ENCODE results near the gene B4GAT1. TPM values are rescaled to one million over a fixed set of nuclear protein-coding genes. Genes with fewer than 3 reads are reported as not detected.

The B4GAT1 gene
- total and polyA plus RNA-seq, 2 experiments from 2014 or later, result 40.8 to 41.5 TPM

DNA sequence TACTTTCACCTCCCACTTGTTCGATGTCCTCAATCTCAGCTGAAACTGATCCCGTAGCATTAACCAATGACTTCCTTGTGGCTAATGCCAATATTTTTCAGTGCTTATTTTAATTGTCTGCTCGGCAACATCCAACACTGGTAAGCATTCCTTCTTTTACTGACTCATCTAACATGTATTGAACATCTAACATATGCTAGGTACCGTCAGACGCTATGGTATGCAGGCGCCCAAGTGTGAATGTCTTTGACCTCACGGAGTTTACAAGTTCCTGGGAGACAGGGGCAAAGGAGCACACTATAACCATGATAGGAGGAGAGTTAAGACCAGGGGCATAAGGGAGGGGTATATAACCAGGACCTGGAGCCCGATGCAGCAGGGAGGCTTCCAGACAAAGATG is 4.3 kb downstream of the B4GAT1 start:
- no peaks in the 10 kb centered on the region for H4K20me1 ChIP-seq (ENCODE audit: insufficient read depth, poor library complexity, severe bottlenecking)
- no peak for DNase-seq (ENCODE audit: low spot score)
- no peaks in the 10 kb centered on the region for H3K9me3 ChIP-seq (ENCODE audit: low read depth)
- TF ChIP-seq EZH2phosphoT487 (IDR thresholded peaks at IDR 0.05; ENCODE audit: low read depth, severe bottlenecking, unreplicated experiment) (no peak), EZH2 (IDR thresholded peaks at IDR 0.05; ENCODE audit: borderline replicate concordance) (no peak)
- TF ChIP-seq, protein P1, sequence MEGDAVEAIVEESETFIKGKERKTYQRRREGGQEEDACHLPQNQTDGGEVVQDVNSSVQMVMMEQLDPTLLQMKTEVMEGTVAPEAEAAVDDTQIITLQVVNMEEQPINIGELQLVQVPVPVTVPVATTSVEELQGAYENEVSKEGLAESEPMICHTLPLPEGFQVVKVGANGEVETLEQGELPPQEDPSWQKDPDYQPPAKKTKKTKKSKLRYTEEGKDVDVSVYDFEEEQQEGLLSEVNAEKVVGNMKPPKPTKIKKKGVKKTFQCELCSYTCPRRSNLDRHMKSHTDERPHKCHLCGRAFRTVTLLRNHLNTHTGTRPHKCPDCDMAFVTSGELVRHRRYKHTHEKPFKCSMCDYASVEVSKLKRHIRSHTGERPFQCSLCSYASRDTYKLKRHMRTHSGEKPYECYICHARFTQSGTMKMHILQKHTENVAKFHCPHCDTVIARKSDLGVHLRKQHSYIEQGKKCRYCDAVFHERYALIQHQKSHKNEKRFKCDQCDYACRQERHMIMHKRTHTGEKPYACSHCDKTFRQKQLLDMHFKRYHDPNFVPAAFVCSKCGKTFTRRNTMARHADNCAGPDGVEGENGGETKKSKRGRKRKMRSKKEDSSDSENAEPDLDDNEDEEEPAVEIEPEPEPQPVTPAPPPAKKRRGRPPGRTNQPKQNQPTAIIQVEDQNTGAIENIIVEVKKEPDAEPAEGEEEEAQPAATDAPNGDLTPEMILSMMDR (IDR thresholded peaks at IDR 0.05; ENCODE audit: poor library complexity), result no peak
- peaks cover 20% of the 10 kb centered on the region for H3K4me1 ChIP-seq (ENCODE audit: insufficient read depth)
- H3K4me2 ChIP-seq, result peak overlapping the region; percentile 97
- H3K36me3 ChIP-seq (replicated peaks; ENCODE audit: insufficient read depth, low read depth), result no peaks in the 10 kb centered on the region
- H3K9me2 ChIP-seq (replicated peaks; ENCODE audit: insufficient read depth), result no peaks in the 10 kb centered on the region
- H3K4me3 ChIP-seq, result no peak overlapping the region
- no peak overlapping the region for H2AFZ ChIP-seq
- no peak overlapping the region for H3K27ac ChIP-seq
- WGBS (ENCODE audit: low lambda C conversion rate, missing lambda C conversion rate), result 95% methylated on average over 8 of the region's 8 CpGs
- H3K79me2 ChIP-seq, result peaks cover 39% of the 10 kb centered on the region
- no peaks in the 10 kb centered on the region for H3K27me3 ChIP-seq

DNA sequence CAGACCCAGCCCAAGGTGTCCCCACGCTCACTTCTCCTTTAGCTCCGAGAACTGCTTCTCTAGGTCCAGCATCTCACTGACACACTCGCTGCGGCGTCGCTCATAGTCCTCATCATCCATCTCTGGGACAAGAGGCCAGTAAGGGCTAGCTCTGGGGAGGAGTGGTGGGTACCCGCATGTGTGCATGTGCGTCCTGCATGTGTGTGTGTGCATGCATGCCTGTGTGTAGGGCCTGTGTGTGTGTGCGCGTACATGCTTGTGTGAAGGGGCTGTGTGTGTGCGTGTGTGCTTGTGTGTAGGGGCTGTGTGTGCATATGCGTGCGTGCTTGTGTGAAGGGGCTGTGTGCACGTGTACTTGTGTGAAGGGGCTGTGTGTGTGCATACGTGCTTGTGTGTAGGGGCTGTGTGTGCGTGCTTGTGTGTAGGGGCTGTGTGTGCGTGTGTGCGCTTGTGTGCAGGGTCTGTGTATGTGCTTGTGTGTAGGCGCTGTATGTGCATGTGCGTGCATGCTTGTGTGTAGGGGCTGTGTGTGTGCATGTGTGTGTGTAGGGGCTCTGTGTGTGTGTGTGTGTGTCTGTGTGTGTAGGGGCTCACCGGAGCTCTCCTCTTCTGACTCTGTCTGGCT is 5.8 kb downstream of the B4GAT1 start:
- H3K36me3 ChIP-seq (replicated peaks; ENCODE audit: insufficient read depth, low read depth), result no peaks in the 10 kb centered on the region

DNA sequence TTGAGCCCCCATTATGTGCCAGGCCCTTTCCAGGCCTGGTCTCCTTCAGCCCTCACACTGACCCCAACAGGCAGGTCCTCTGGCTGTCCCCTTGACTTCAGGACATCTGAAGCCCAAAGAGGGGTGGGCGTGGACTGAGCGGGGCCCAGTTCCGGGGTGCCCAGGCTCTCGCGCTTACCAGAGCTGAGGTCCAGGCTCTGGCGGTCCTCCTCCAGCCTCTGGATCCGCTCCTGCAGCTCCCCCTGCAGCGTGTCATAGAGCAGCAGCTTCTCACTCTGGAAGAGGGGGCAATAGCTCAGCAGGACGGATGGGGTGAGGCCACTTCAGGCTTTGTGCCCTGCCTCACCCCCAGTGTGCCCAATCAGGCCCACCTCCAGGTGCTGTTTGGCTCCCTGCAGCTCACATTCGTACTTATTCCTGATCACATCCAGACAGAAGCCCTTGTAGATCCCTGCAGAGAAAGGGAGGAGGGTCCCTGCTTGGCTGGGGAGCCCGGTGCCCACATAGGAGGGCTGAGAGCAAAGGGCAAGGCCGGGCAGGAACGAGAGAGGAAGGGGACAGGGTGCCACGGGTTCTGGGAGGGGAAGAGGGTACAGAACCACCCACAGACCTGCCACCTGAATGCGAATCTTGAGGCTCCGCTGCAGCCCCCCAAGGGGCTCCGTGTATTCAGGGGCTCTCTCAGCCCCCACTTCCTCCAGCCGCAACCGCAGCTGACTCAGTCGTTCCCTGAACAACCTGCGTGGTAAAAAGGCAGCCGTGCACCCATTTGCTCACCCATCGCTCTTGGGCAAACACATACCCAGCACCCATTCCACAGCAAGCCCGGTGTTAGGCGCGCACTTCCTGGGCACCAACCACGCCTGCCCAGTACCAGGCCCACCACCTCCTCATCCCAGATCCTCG is 6.6 kb downstream of the B4GAT1 start:
- Histone ChIP-seq H3K4me2 (no peak overlapping the region), H3K4me3 (no peak overlapping the region), H3K79me2 (peaks cover 26% of the 10 kb centered on the region), H3K9me2 (replicated peaks; ENCODE audit: insufficient read depth) (no peaks in the 10 kb centered on the region), H3K4me1 (ENCODE audit: insufficient read depth) (peaks cover 24% of the 10 kb centered on the region), H2AFZ (no peak overlapping the region), H3K36me3 (replicated peaks; ENCODE audit: insufficient read depth, low read depth) (no peaks in the 10 kb centered on the region), H3K9me3 (ENCODE audit: low read depth) (no peaks in the 10 kb centered on the region), H4K20me1 (ENCODE audit: insufficient read depth, poor library complexity, severe bottlenecking) (no peaks in the 10 kb centered on the region), H3K27ac (no peak overlapping the region), H3K27me3 (no peaks in the 10 kb centered on the region)
- WGBS (ENCODE audit: low lambda C conversion rate, missing lambda C conversion rate), result 97% methylated on average over 28 of the region's 28 CpGs
- TF ChIP-seq EZH2 (IDR thresholded peaks at IDR 0.05; ENCODE audit: borderline replicate concordance), result no peak
- TF ChIP-seq, protein P1 (IDR thresholded peaks at IDR 0.05; ENCODE audit: poor library complexity), result no peak
- TF ChIP-seq EZH2phosphoT487 (IDR thresholded peaks at IDR 0.05; ENCODE audit: low read depth, severe bottlenecking, unreplicated experiment), result no peak
- no peak for DNase-seq (ENCODE audit: low spot score)

More for the DNA sequence above, 5.8 kb downstream of the B4GAT1 start:
- no peaks in the 10 kb centered on the region for H3K9me3 ChIP-seq (ENCODE audit: low read depth)
- no peak for DNase-seq (ENCODE audit: low spot score)
- H2AFZ ChIP-seq, result no peak overlapping the region
- H3K4me2 ChIP-seq, result no peak overlapping the region
- no peak for TF ChIP-seq EZH2phosphoT487 (IDR thresholded peaks at IDR 0.05; ENCODE audit: low read depth, severe bottlenecking, unreplicated experiment)
- no peak for TF ChIP-seq EZH2 (IDR thresholded peaks at IDR 0.05; ENCODE audit: borderline replicate concordance)
- TF ChIP-seq, protein P1 (IDR thresholded peaks at IDR 0.05; ENCODE audit: poor library complexity), result no peak
- peaks cover 24% of the 10 kb centered on the region for H3K4me1 ChIP-seq (ENCODE audit: insufficient read depth)
- no peak overlapping the region for H3K27ac ChIP-seq
- H3K79me2 ChIP-seq, result peaks cover 34% of the 10 kb centered on the region
- H3K4me3 ChIP-seq, result no peak overlapping the region
- no peaks in the 10 kb centered on the region for H3K9me2 ChIP-seq (replicated peaks; ENCODE audit: insufficient read depth)
- WGBS (ENCODE audit: low lambda C conversion rate, missing lambda C conversion rate), result 97% methylated on average over 21 of the region's 21 CpGs
- H4K20me1 ChIP-seq (ENCODE audit: insufficient read depth, poor library complexity, severe bottlenecking), result no peaks in the 10 kb centered on the region
- H3K27me3 ChIP-seq, result no peaks in the 10 kb centered on the region
